ENCODE results near the gene ACSL3. TPM values are rescaled to one million over a fixed set of nuclear protein-coding genes. Genes with fewer than 3 reads are reported as not detected.

The ACSL3 gene
- polyA plus RNA-seq, 1 donor from 2014 or later: 119 TPM

DNA sequence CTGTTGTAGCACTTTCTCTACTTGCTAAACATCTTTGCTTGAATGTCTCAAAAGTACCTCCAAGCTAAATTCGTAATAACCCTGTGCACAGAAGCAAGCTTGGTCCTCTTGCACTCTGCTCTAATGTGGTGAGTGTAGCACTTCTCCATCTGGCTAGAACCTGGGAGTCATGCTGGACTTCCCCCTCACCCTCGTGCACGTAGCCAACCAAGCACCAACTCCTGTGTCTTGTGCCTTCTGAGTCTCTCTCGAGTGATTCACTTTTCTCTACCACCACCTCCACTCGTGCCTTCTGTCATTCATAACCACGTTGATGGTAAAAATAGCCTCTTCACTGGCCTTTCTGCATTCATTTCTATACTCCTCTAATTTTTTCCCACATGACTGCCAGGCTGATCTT is 99.3 kb downstream of the ACSL3 start:
- Histone ChIP-seq H2AFZ (ENCODE audit: low read depth, low read length) (no peak overlapping the region), H3K79me2 (replicated peaks; ENCODE audit: insufficient read depth, low read length) (no peaks in the 10 kb centered on the region), H4K20me1 (ENCODE audit: insufficient read depth) (no peaks in the 10 kb centered on the region), H3K4me2 (ENCODE audit: low read length) (no peak overlapping the region), H3K27me3 (ENCODE audit: insufficient read depth, low read depth, low read length) (no peaks in the 10 kb centered on the region), H3K27ac (ENCODE audit: low read length) (no peak overlapping the region), H3K9me2 (ENCODE audit: insufficient read depth, low read length) (no peaks in the 10 kb centered on the region), H3F3A (ENCODE audit: insufficient read depth, low read length, poor library complexity, severe bottlenecking) (no peaks in the 10 kb centered on the region), H3K4me3 (ENCODE audit: low read length) (no peak overlapping the region), H3K9me3 (ENCODE audit: low read length) (no peaks in the 10 kb centered on the region), H3K36me3 (ENCODE audit: insufficient read depth, low read length) (no peaks in the 10 kb centered on the region), H3K9ac (ENCODE audit: low read length) (no peak overlapping the region)
- TF ChIP-seq, protein P1, sequence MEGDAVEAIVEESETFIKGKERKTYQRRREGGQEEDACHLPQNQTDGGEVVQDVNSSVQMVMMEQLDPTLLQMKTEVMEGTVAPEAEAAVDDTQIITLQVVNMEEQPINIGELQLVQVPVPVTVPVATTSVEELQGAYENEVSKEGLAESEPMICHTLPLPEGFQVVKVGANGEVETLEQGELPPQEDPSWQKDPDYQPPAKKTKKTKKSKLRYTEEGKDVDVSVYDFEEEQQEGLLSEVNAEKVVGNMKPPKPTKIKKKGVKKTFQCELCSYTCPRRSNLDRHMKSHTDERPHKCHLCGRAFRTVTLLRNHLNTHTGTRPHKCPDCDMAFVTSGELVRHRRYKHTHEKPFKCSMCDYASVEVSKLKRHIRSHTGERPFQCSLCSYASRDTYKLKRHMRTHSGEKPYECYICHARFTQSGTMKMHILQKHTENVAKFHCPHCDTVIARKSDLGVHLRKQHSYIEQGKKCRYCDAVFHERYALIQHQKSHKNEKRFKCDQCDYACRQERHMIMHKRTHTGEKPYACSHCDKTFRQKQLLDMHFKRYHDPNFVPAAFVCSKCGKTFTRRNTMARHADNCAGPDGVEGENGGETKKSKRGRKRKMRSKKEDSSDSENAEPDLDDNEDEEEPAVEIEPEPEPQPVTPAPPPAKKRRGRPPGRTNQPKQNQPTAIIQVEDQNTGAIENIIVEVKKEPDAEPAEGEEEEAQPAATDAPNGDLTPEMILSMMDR (IDR thresholded peaks at IDR 0.05; ENCODE audit: poor library complexity, severe bottlenecking): no peak
- TF ChIP-seq MXI1 (conservative IDR thresholded peaks at IDR 0.05; ENCODE audit: poor library complexity, severe bottlenecking) (no peak), RAD21 (conservative IDR thresholded peaks at IDR 0.05) (no peak), SMC3 (conservative IDR thresholded peaks at IDR 0.05; ENCODE audit: poor library complexity) (no peak), POLR2AphosphoS5 (IDR thresholded peaks at IDR 0.05) (no peak), EP300 (conservative IDR thresholded peaks at IDR 0.05; ENCODE audit: poor library complexity, severe bottlenecking) (no peak), EZH2 (IDR thresholded peaks at IDR 0.05; ENCODE audit: borderline replicate concordance, insufficient read depth, low read length, poor library complexity, severe bottlenecking) (no peak), TAF1 (IDR thresholded peaks at IDR 0.05; ENCODE audit: low read depth) (no peak)
- TF ChIP-seq, protein P2, sequence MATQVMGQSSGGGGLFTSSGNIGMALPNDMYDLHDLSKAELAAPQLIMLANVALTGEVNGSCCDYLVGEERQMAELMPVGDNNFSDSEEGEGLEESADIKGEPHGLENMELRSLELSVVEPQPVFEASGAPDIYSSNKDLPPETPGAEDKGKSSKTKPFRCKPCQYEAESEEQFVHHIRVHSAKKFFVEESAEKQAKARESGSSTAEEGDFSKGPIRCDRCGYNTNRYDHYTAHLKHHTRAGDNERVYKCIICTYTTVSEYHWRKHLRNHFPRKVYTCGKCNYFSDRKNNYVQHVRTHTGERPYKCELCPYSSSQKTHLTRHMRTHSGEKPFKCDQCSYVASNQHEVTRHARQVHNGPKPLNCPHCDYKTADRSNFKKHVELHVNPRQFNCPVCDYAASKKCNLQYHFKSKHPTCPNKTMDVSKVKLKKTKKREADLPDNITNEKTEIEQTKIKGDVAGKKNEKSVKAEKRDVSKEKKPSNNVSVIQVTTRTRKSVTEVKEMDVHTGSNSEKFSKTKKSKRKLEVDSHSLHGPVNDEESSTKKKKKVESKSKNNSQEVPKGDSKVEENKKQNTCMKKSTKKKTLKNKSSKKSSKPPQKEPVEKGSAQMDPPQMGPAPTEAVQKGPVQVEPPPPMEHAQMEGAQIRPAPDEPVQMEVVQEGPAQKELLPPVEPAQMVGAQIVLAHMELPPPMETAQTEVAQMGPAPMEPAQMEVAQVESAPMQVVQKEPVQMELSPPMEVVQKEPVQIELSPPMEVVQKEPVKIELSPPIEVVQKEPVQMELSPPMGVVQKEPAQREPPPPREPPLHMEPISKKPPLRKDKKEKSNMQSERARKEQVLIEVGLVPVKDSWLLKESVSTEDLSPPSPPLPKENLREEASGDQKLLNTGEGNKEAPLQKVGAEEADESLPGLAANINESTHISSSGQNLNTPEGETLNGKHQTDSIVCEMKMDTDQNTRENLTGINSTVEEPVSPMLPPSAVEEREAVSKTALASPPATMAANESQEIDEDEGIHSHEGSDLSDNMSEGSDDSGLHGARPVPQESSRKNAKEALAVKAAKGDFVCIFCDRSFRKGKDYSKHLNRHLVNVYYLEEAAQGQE (IDR thresholded peaks at IDR 0.05; ENCODE audit: borderline replicate concordance): no peak

DNA sequence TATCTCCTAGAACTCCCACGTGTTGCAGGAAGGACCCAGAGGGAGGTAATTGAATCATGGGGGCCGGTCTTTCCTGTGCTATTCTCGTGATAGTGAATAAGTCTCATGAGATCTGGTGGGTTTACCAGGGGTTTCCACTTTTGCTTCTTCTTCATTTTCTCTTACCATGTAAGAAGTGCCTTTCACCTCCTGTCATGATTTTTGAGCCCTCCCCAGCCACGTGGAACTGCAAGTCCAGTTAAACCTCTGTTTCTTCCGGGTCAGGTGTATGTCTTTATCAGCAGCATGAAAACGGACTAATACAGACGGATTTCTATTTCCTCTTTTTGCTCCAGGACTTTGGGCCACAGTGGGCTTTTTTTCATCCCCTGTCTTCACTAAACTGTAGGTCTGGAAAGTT is 102.8 kb downstream of the ACSL3 start:
- no peaks in the 10 kb centered on the region for H3K9me2 ChIP-seq (ENCODE audit: insufficient read depth, low read length)
- H3K36me3 ChIP-seq (ENCODE audit: insufficient read depth, low read length): no peaks in the 10 kb centered on the region
- no peak for TF ChIP-seq EP300 (conservative IDR thresholded peaks at IDR 0.05; ENCODE audit: poor library complexity, severe bottlenecking)
- TF ChIP-seq MXI1 (conservative IDR thresholded peaks at IDR 0.05; ENCODE audit: poor library complexity, severe bottlenecking): no peak
- no peak for TF ChIP-seq TAF1 (IDR thresholded peaks at IDR 0.05; ENCODE audit: low read depth)
- no peak for TF ChIP-seq SMC3 (conservative IDR thresholded peaks at IDR 0.05; ENCODE audit: poor library complexity)
- no peak for TF ChIP-seq POLR2AphosphoS5 (IDR thresholded peaks at IDR 0.05)
- no peak for TF ChIP-seq EZH2 (IDR thresholded peaks at IDR 0.05; ENCODE audit: borderline replicate concordance, insufficient read depth, low read length, poor library complexity, severe bottlenecking)
- no peak for TF ChIP-seq RAD21 (conservative IDR thresholded peaks at IDR 0.05)
- TF ChIP-seq, protein P1 (IDR thresholded peaks at IDR 0.05; ENCODE audit: poor library complexity, severe bottlenecking): no peak
- TF ChIP-seq, protein P2 (IDR thresholded peaks at IDR 0.05; ENCODE audit: borderline replicate concordance): no peak
- H4K20me1 ChIP-seq (ENCODE audit: insufficient read depth): no peaks in the 10 kb centered on the region
- no peaks in the 10 kb centered on the region for H3F3A ChIP-seq (ENCODE audit: insufficient read depth, low read length, poor library complexity, severe bottlenecking)
- no peaks in the 10 kb centered on the region for H3K79me2 ChIP-seq (replicated peaks; ENCODE audit: insufficient read depth, low read length)
- no peak overlapping the region for H2AFZ ChIP-seq (ENCODE audit: low read depth, low read length)
- no peak overlapping the region for H3K9ac ChIP-seq (ENCODE audit: low read length)
- no peaks in the 10 kb centered on the region for H3K9me3 ChIP-seq (ENCODE audit: low read length)
- no peak overlapping the region for H3K4me3 ChIP-seq (ENCODE audit: low read length)
- H3K27me3 ChIP-seq (ENCODE audit: insufficient read depth, low read depth, low read length): no peaks in the 10 kb centered on the region
- no peak overlapping the region for H3K27ac ChIP-seq (ENCODE audit: low read length)
- H3K4me2 ChIP-seq (ENCODE audit: low read length): no peak overlapping the region

Measured in neural cell (in vitro differentiated cells).